ENCODE measurements around the gene MAD2L1BP.
"Not testable (repeated sequence)": the region's sequence is repeated elsewhere in the genome, so short reads cannot be mapped to it uniquely, and the experiment has no call there.

Gene MAD2L1BP

GRCh38 chr6:43647613-43648012 lies 12.0 kb downstream of the MAD2L1BP start:
- Histone ChIP-seq H3K4me1 (ENCODE audit: control insufficient read depth in 1 of 2, insufficient read depth in 2 of 2, low read length in 2 of 2) (peaks cover 0 to 4% of the 10 kb centered on the region in 2 donors), H3K36me3 (ENCODE audit: control insufficient read depth in 1 of 2, insufficient read depth in 2 of 2, low read length in 2 of 2) (peaks cover 0 to under 1% of the 10 kb centered on the region in 2 donors), H3K27ac (ENCODE audit: low read length) (no peak overlapping the region), H3K27me3 (ENCODE audit: low read depth, low read length) (no peaks in the 10 kb centered on the region), H3K9me3 (ENCODE audit: control insufficient read depth in 1 of 2, low read length in 2 of 2) (no peaks in the 10 kb centered on the region), H3K4me3 (ENCODE audit: low read depth in 1 of 2, low read length in 2 of 2) (no peak overlapping the region)

- Histone ChIP-seq H3K27ac (ENCODE audit: low read length) (no peak overlapping the region), H3K36me3 (ENCODE audit: control insufficient read depth in 1 of 2, insufficient read depth in 2 of 2, low read length in 2 of 2) (no peaks in the 10 kb centered on the region), H3K27me3 (ENCODE audit: low read depth, low read length) (no peaks in the 10 kb centered on the region)
Observed at GRCh38 chr6:43648248-43648647, 12.6 kb downstream of the MAD2L1BP start.

GRCh38 chr6:43652822-43653221 lies 17.2 kb downstream of the MAD2L1BP start:
- H3K27ac ChIP-seq (ENCODE audit: low read length); H3K4me1 ChIP-seq (ENCODE audit: control insufficient read depth in 1 of 2, insufficient read depth in 2 of 2, low read length in 2 of 2); H3K9me3 ChIP-seq (ENCODE audit: control insufficient read depth in 1 of 2, low read length in 2 of 2); H3K27me3 ChIP-seq (ENCODE audit: low read depth, low read length); H3K36me3 ChIP-seq (ENCODE audit: control insufficient read depth in 1 of 2, insufficient read depth in 2 of 2, low read length in 2 of 2); H3K4me3 ChIP-seq (ENCODE audit: low read depth in 1 of 2, low read length in 2 of 2): not testable (repeated sequence)

More at GRCh38 chr6:43648248-43648647, 12.6 kb downstream of the MAD2L1BP start:
- no peaks in the 10 kb centered on the region for H3K9me3 ChIP-seq (ENCODE audit: control insufficient read depth in 1 of 2, low read length in 2 of 2)
- peaks cover 0 to 4% of the 10 kb centered on the region in 2 donors for H3K4me1 ChIP-seq (ENCODE audit: control insufficient read depth in 1 of 2, insufficient read depth in 2 of 2, low read length in 2 of 2)
- H3K4me3 ChIP-seq (ENCODE audit: low read depth in 1 of 2, low read length in 2 of 2): no peak overlapping the region

- Histone ChIP-seq H3K4me1 (ENCODE audit: control insufficient read depth in 1 of 2, insufficient read depth in 2 of 2, low read length in 2 of 2) (no peaks in the 10 kb centered on the region), H3K9me3 (ENCODE audit: control insufficient read depth in 1 of 2, low read length in 2 of 2) (no peaks in the 10 kb centered on the region), H3K36me3 (ENCODE audit: control insufficient read depth in 1 of 2, insufficient read depth in 2 of 2, low read length in 2 of 2) (no peaks in the 10 kb centered on the region), H3K27ac (ENCODE audit: low read length) (no peak overlapping the region), H3K27me3 (ENCODE audit: low read depth, low read length) (no peaks in the 10 kb centered on the region), H3K4me3 (ENCODE audit: low read depth in 1 of 2, low read length in 2 of 2) (no peak overlapping the region)
Observed at GRCh38 chr6:43657221-43657802, 21.7 kb downstream of the MAD2L1BP start.

GRCh38 chr6:43658161-43658560 lies 22.5 kb downstream of the MAD2L1BP start:
- Histone ChIP-seq H3K4me1 (ENCODE audit: control insufficient read depth in 1 of 2, insufficient read depth in 2 of 2, low read length in 2 of 2) (no peaks in the 10 kb centered on the region), H3K9me3 (ENCODE audit: control insufficient read depth in 1 of 2, low read length in 2 of 2) (no peaks in the 10 kb centered on the region), H3K27me3 (ENCODE audit: low read depth, low read length) (no peaks in the 10 kb centered on the region), H3K27ac (ENCODE audit: low read length) (no peak overlapping the region), H3K36me3 (ENCODE audit: control insufficient read depth in 1 of 2, insufficient read depth in 2 of 2, low read length in 2 of 2) (no peaks in the 10 kb centered on the region), H3K4me3 (ENCODE audit: low read depth in 1 of 2, low read length in 2 of 2) (no peak overlapping the region)

- H3K27ac ChIP-seq (ENCODE audit: low read length); H3K4me3 ChIP-seq (ENCODE audit: low read depth in 1 of 2, low read length in 2 of 2); H3K27me3 ChIP-seq (ENCODE audit: low read depth, low read length); H3K36me3 ChIP-seq (ENCODE audit: control insufficient read depth in 1 of 2, insufficient read depth in 2 of 2, low read length in 2 of 2); H3K9me3 ChIP-seq (ENCODE audit: control insufficient read depth in 1 of 2, low read length in 2 of 2): not testable (repeated sequence)
- H3K4me1 ChIP-seq (ENCODE audit: control insufficient read depth in 1 of 2, insufficient read depth in 2 of 2, low read length in 2 of 2): peaks cover 6 to 11% of the 10 kb centered on the region in 2 donors
Observed at GRCh38 chr6:43662948-43663347, 27.3 kb downstream of the MAD2L1BP start.

GRCh38 chr6:43665376-43665775 lies 29.7 kb downstream of the MAD2L1BP start:
- H3K4me1 ChIP-seq (ENCODE audit: control insufficient read depth in 1 of 2, insufficient read depth in 2 of 2, low read length in 2 of 2): peaks cover 15 to 30% of the 10 kb centered on the region in 2 donors
- no peaks in the 10 kb centered on the region for H3K9me3 ChIP-seq (ENCODE audit: control insufficient read depth in 1 of 2, low read length in 2 of 2)
- H3K4me3 ChIP-seq (ENCODE audit: low read depth in 1 of 2, low read length in 2 of 2): no peak overlapping the region

GRCh38 chr6:43666196-43666920 lies 30.7 kb downstream of the MAD2L1BP start:
- H3K9me3 ChIP-seq (ENCODE audit: control insufficient read depth in 1 of 2, low read length in 2 of 2): no peaks in the 10 kb centered on the region
- H3K27ac ChIP-seq (ENCODE audit: low read length): no peak overlapping the region
- H3K27me3 ChIP-seq (ENCODE audit: low read depth, low read length): no peaks in the 10 kb centered on the region
- H3K36me3 ChIP-seq (ENCODE audit: control insufficient read depth in 1 of 2, insufficient read depth in 2 of 2, low read length in 2 of 2): peaks cover 8 to 11% of the 10 kb centered on the region in 2 donors
- no peak overlapping the region for H3K4me3 ChIP-seq (ENCODE audit: low read depth in 1 of 2, low read length in 2 of 2)
- peaks cover 15 to 30% of the 10 kb centered on the region in 2 donors for H3K4me1 ChIP-seq (ENCODE audit: control insufficient read depth in 1 of 2, insufficient read depth in 2 of 2, low read length in 2 of 2)

More at GRCh38 chr6:43665376-43665775, 29.7 kb downstream of the MAD2L1BP start:
- H3K27ac ChIP-seq (ENCODE audit: low read length): no peak overlapping the region
- H3K36me3 ChIP-seq (ENCODE audit: control insufficient read depth in 1 of 2, insufficient read depth in 2 of 2, low read length in 2 of 2): peaks cover 0 to 1% of the 10 kb centered on the region in 2 donors
- no peaks in the 10 kb centered on the region for H3K27me3 ChIP-seq (ENCODE audit: low read depth, low read length)

- no peaks in the 10 kb centered on the region for H3K9me3 ChIP-seq (ENCODE audit: control insufficient read depth in 1 of 2, low read length in 2 of 2)
- H3K4me3 ChIP-seq (ENCODE audit: low read depth in 1 of 2, low read length in 2 of 2): no peak overlapping the region
- peaks cover 13 to 21% of the 10 kb centered on the region in 2 donors for H3K36me3 ChIP-seq (ENCODE audit: control insufficient read depth in 1 of 2, insufficient read depth in 2 of 2, low read length in 2 of 2)
- peaks cover 15 to 38% of the 10 kb centered on the region in 2 donors for H3K4me1 ChIP-seq (ENCODE audit: control insufficient read depth in 1 of 2, insufficient read depth in 2 of 2, low read length in 2 of 2)
- H3K27ac ChIP-seq (ENCODE audit: low read length): no peak overlapping the region
- no peaks in the 10 kb centered on the region for H3K27me3 ChIP-seq (ENCODE audit: low read depth, low read length)
Observed at GRCh38 chr6:43667245-43668150, 31.9 kb downstream of the MAD2L1BP start.

- H3K9me3 ChIP-seq (ENCODE audit: control insufficient read depth in 1 of 2, low read length in 2 of 2): no peaks in the 10 kb centered on the region
- no peaks in the 10 kb centered on the region for H3K27me3 ChIP-seq (ENCODE audit: low read depth, low read length)
- peaks cover 15 to 26% of the 10 kb centered on the region in 2 donors for H3K36me3 ChIP-seq (ENCODE audit: control insufficient read depth in 1 of 2, insufficient read depth in 2 of 2, low read length in 2 of 2)
- no peak overlapping the region for H3K27ac ChIP-seq (ENCODE audit: low read length)
- H3K4me3 ChIP-seq (ENCODE audit: low read depth in 1 of 2, low read length in 2 of 2): no peak overlapping the region
- H3K4me1 ChIP-seq (ENCODE audit: control insufficient read depth in 1 of 2, insufficient read depth in 2 of 2, low read length in 2 of 2): peaks cover 15 to 41% of the 10 kb centered on the region in 2 donors
Observed at GRCh38 chr6:43668151-43669028, 32.8 kb downstream of the MAD2L1BP start.

Data from muscle layer of duodenum (tissue), 2 donors.